Keratinocyte (primary cell): ENCODE results near the gene KTN1.

Experiments
- CTCF ChIP-seq, 3 experiments: IDR thresholded peaks in 1 of 3; conservative IDR thresholded peaks in 1 of 3; optimal IDR thresholded peaks in 1 of 3; 2 replicates in 2 of 3; 3 replicates in 1 of 3; pipeline versions ENCODE3 to v1.5.1; 2011; ENCODE audit warnings: low read length in 3 of 3, mild to moderate bottlenecking in 3 of 3, moderate library complexity in 2 of 3, control low read depth in 1 of 3, inconsistent platforms in 1 of 3; ENCODE audit not compliant: insufficient read depth in 2 of 3; ENCODE audit errors: extremely low read depth in 1 of 3
- EZH2 ChIP-seq: IDR thresholded peaks from one replicate; pipeline ENCODE4 v1.6.1; 2012; ENCODE audit warnings: inconsistent platforms, mild to moderate bottlenecking, low read length, moderate library complexity

GRCh38 chr14:55553791-55554190, 26.2 kb upstream of the KTN1 start:
- TF ChIP-seq CTCF (optimal IDR thresholded peaks at IDR 0.05 in 1 of 3, IDR thresholded peaks at IDR 0.05 in 1 of 3, conservative IDR thresholded peaks at IDR 0.05 in 1 of 3; ENCODE audit: extremely low read depth in 1 of 3, insufficient read depth in 2 of 3, low read length in 3 of 3) (no peak), EZH2 (no peak)
